ENCODE results near the gene SAFB. TPM values are rescaled to one million over a fixed set of nuclear protein-coding genes. Genes with fewer than 3 reads are reported as not detected.

Gene SAFB
- total RNA-seq, 1 donor from 2014 or later = 65.1 TPM

DNA sequence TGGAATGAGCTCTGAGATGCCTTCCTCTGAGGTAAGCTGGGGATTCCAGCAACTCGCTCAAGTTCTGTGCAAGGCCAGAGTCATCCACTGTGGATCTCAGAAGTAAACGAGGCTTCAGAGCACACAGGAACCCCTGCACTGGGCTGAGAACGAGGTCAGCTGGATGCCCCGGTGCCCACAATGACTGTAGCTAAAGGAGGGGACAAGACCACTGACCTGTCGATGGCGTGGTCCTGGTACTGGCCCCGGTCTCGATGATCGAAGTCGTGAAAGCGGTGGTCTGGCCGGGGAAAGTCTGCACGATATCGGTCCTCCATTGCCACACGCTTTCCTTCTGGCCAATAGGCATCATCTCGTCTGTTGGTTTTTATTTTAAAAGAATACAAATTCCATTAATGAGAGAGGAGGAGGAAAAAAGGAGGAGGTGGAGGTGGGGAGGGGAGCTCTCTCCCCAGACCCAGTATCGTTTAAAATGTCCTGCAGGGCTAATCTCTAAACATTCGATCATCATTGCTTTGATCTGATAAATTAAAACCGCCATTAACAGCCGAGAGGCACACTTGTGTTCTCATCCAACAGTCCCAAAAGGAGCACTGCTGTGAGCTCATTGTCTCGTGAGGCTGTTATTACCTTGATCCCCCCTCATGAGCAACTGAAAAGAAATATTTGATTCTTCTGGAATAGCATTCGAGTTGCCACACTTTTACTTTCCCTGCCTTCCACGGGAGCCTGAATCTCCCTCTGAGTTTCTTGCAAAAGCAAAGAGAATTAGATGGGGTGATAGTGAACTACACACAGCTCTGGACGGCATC is 30.1 kb upstream of the SAFB start:
- peaks cover 2% of the 10 kb centered on the region for H3K79me2 ChIP-seq (ENCODE audit: insufficient read depth, low read length)
- no peak for TF ChIP-seq CTCF (IDR thresholded peaks at IDR 0.05; ENCODE audit: insufficient read depth, low read depth, low read length)
- TF ChIP-seq EZH2 (IDR thresholded peaks at IDR 0.05; ENCODE audit: insufficient read depth, low read length) = no peak
- H3K4me1 Mint-ChIP-seq (ENCODE audit: low read depth, unreplicated experiment) = no peaks in the 10 kb centered on the region
- no peaks in the 10 kb centered on the region for H3K9me3 Mint-ChIP-seq (ENCODE audit: unreplicated experiment)
- FAIRE-seq (no peak), DNase-seq (ENCODE audit: low read depth) (no peak)
- no peak overlapping the region for H3K4me3 Mint-ChIP-seq (ENCODE audit: unreplicated experiment)
- H3K27ac ChIP-seq (ENCODE audit: low read depth, low read length) = no peak overlapping the region
- H3K9me3 ChIP-seq (ENCODE audit: insufficient read depth, low read depth, low read length) = no peaks in the 10 kb centered on the region
- peaks cover 76% of the 10 kb centered on the region for H4K20me1 ChIP-seq (ENCODE audit: insufficient read depth, low read length)
- no peaks in the 10 kb centered on the region for H3K27me3 ChIP-seq (ENCODE audit: insufficient read depth, low read length)
- H3K9ac ChIP-seq (ENCODE audit: low read length) = no peak overlapping the region
- H3K36me3 Mint-ChIP-seq (ENCODE audit: low read depth, unreplicated experiment) = peaks cover 31% of the 10 kb centered on the region
- H3K27ac Mint-ChIP-seq (ENCODE audit: unreplicated experiment) = no peak overlapping the region
- no peak overlapping the region for H3K4me3 ChIP-seq (ENCODE audit: insufficient read depth, low read depth, low read length)
- peaks cover 17% of the 10 kb centered on the region for H3K4me1 ChIP-seq (ENCODE audit: insufficient read depth, low read length)
- peaks cover 42% of the 10 kb centered on the region for H3K36me3 ChIP-seq (ENCODE audit: insufficient read depth, low read length)
- H2AFZ ChIP-seq (ENCODE audit: low read depth, low read length) = no peak overlapping the region
- H3K4me2 ChIP-seq (ENCODE audit: low read length) = no peak overlapping the region
- no peaks in the 10 kb centered on the region for H3K27me3 Mint-ChIP-seq (ENCODE audit: low read depth, unreplicated experiment)

DNA sequence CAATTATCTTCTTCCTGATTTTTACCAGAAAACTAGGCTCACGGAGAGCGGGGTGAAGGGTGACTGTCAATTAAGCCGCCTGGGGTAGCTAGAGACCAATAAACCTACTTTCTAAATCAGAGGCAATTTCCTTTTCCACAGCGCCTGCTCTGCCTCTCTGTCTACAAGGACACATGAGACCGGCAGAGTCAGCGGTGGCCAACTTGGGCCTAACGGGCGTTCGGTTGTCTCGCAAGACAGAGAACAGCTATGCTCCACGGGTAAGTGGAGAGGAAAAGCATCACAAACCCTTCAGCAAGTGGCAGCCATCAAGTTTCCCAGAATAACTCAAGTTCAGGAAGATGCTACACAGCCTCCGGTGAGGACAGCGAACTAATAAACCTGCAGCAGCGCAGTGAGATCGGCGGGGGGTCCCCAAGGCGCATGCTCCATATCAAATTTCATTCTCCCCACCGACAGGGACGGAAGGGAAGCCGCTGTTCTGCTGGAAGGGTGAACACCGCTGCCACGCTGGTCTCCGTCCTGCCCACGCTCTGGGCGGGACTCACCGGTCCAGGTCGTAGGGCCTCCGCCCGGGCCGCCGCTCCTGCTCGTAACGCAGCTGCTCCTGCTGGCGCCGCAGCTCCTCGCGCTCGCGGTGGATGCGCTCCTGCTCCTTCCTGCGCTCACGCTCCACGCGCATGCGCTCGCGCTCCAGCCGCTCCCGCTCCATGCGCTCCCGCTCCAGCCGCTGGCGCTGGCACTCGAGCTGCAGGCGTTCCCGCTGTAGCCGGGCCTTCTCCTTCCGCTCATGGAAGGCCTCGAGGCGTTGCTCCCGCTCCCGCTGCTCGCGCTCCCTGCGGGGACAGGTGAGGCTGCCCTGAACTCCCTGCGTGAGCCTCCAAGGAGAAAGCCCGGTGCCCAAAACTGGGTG is 29.3 kb upstream of the SAFB start:
- no peak overlapping the region for H2AFZ ChIP-seq (ENCODE audit: low read depth, low read length)
- Mint-ChIP-seq H3K4me1 (ENCODE audit: low read depth, unreplicated experiment) (no peaks in the 10 kb centered on the region), H3K36me3 (ENCODE audit: low read depth, unreplicated experiment) (peaks cover 25% of the 10 kb centered on the region), H3K27me3 (ENCODE audit: low read depth, unreplicated experiment) (no peaks in the 10 kb centered on the region), H3K4me3 (ENCODE audit: unreplicated experiment) (no peak overlapping the region), H3K27ac (ENCODE audit: unreplicated experiment) (no peak overlapping the region), H3K9me3 (ENCODE audit: unreplicated experiment) (no peaks in the 10 kb centered on the region)
- H3K9me3 ChIP-seq (ENCODE audit: insufficient read depth, low read depth, low read length) = no peaks in the 10 kb centered on the region
- peaks cover 2% of the 10 kb centered on the region for H3K79me2 ChIP-seq (ENCODE audit: insufficient read depth, low read length)
- H3K4me1 ChIP-seq (ENCODE audit: insufficient read depth, low read length) = peaks cover 11% of the 10 kb centered on the region
- DNase-seq (ENCODE audit: low read depth) (no peak), FAIRE-seq (no peak)
- no peak overlapping the region for H3K27ac ChIP-seq (ENCODE audit: low read depth, low read length)
- H3K27me3 ChIP-seq (ENCODE audit: insufficient read depth, low read length) = no peaks in the 10 kb centered on the region
- H3K36me3 ChIP-seq (ENCODE audit: insufficient read depth, low read length) = peaks cover 43% of the 10 kb centered on the region
- H4K20me1 ChIP-seq (ENCODE audit: insufficient read depth, low read length) = peaks cover 73% of the 10 kb centered on the region
- no peak overlapping the region for H3K4me3 ChIP-seq (ENCODE audit: insufficient read depth, low read depth, low read length)
- no peak overlapping the region for H3K4me2 ChIP-seq (ENCODE audit: low read length)
- no peak overlapping the region for H3K9ac ChIP-seq (ENCODE audit: low read length)
- no peak for TF ChIP-seq EZH2 (IDR thresholded peaks at IDR 0.05; ENCODE audit: insufficient read depth, low read length)
- TF ChIP-seq CTCF (IDR thresholded peaks at IDR 0.05; ENCODE audit: insufficient read depth, low read depth, low read length) = no peak

Measured in astrocyte (in vitro differentiated cells and primary cell).